HepG2 (cell line): Measurements from ENCODE around the gene CACNG1. TPM values are rescaled to one million over a fixed set of nuclear protein-coding genes. Genes with fewer than 3 reads are reported as not detected.
"Not testable (repeated sequence)": the region's sequence is repeated elsewhere in the genome, so short reads cannot be mapped to it uniquely, and the experiment has no call there.

Source experiments
- ATAC-seq: fragments of 200-7000 bp; cut with Tn5 transposase; 3 replicates; pipeline ENCODE4 v1.9.1; 2020; ENCODE audit warnings: mild to moderate bottlenecking, moderate library complexity
- BruUV-seq: library from RNA; stranded (reverse); fragments of 400-500 nt; replicated peaks from 2 replicates; lab custom pipeline; 2021; lab: Mats Ljungman, UMichigan
- CTCF ChIA-PET: fragments of 300-600 bp; formaldehyde crosslinking; extraction: SDS; loops from one replicate; lab custom pipeline; 2021; ENCODE audit warnings: low total read pairs, inconsistent platforms, low intra/inter-chr PET ratio; lab: Yijun Ruan, JAX
- POLR2A ChIA-PET: fragments of 350-600 bp; sonication (Branson Sonifier 250); formaldehyde crosslinking; loops from one replicate; lab custom pipeline; 2020; ENCODE audit warnings: antibody characterized with exemption, inconsistent platforms; lab: Yijun Ruan, JAX
- DNase-seq: peaks from one replicate; pipeline ENCODE4 v3.0.0-alpha.2; 2015; ENCODE audit warnings: low spot score
- FAIRE-seq: peaks from 3 replicates; lab custom pipeline; 2011; peaks lifted over from hg19 to GRCh38; lab: Jason Lieb, UNC
- H2AFZ ChIP-seq: one replicate; pipeline ENCODE4 v1.6.1; 2011; ENCODE audit warnings: low read length, inconsistent platforms
- H3K27ac ChIP-seq: fragments of 300-600 bp; 3 replicates; pipeline ENCODE4 v1.8.0; 2011; ENCODE audit warnings: mixed run types, mild to moderate bottlenecking, mixed read lengths, low read length, inconsistent platforms; ENCODE audit not compliant: insufficient read depth; ENCODE audit errors: extremely low read length
- H3K27me3 ChIP-seq, 2 experiments: fragments of 200-600 bp in 1 of 2; 2 replicates in 1 of 2; 3 replicates in 1 of 2; pipeline versions ENCODE4 v1.6.0 to v1.8.0; 2011; ENCODE audit warnings: low read length in 2 of 2, mild to moderate bottlenecking in 2 of 2, moderate library complexity in 2 of 2, inconsistent platforms in 1 of 2; ENCODE audit not compliant: insufficient read depth in 2 of 2, control insufficient read depth in 1 of 2
- H3K36me3 ChIP-seq, 2 experiments: fragments of 200-600 bp in 1 of 2; replicated peaks in 1 of 2; 2 replicates in 1 of 2; 3 replicates in 1 of 2; pipeline versions ENCODE4 v1.5.1 to v1.8.0; 2011; ENCODE audit warnings: low read length in 2 of 2, inconsistent platforms in 1 of 2; ENCODE audit not compliant: insufficient read depth in 2 of 2, control insufficient read depth in 1 of 2
- H3K4me1 ChIP-seq: 2 replicates; pipeline ENCODE4 v1.5.1; 2012; ENCODE audit warnings: low read length, inconsistent platforms; ENCODE audit not compliant: insufficient read depth
- H3K4me2 ChIP-seq: 2 replicates; pipeline ENCODE4 v1.6.0; 2011; ENCODE audit warnings: low read depth, low read length, inconsistent platforms
- H3K4me3 ChIP-seq, 3 experiments: fragments of 200-600 bp in 1 of 3; sonication (generic), shearing (Covaris generic) in 1 of 3; replicated peaks in 1 of 3; 2 replicates each; pipeline ENCODE4 v1.5.1; 2011 to 2016; ENCODE audit warnings: low read length in 3 of 3, inconsistent platforms in 2 of 3, low read depth in 2 of 3, mild to moderate bottlenecking in 2 of 3, control low read depth in 1 of 3, mixed read lengths in 1 of 3; ENCODE audit not compliant: insufficient read depth in 1 of 3
- H3K79me2 ChIP-seq: one replicate; pipeline ENCODE4 v1.6.1; 2011; ENCODE audit warnings: low read length, inconsistent platforms; ENCODE audit not compliant: insufficient read depth
- H3K9ac ChIP-seq: 2 replicates; pipeline ENCODE4 v1.6.0; 2011; ENCODE audit warnings: mild to moderate bottlenecking, low read depth, low read length, inconsistent platforms; ENCODE audit not compliant: insufficient read depth
- H3K9me3 ChIP-seq: 2 replicates; pipeline ENCODE4 v1.5.1; 2012; ENCODE audit warnings: mild to moderate bottlenecking, low read length
- H4K20me1 ChIP-seq: 2 replicates; pipeline ENCODE4 v1.6.0; 2011; ENCODE audit warnings: inconsistent platforms, mild to moderate bottlenecking, low read length, moderate library complexity; ENCODE audit not compliant: insufficient read depth
- FOSL1 ChIP-seq: sonication (generic); formaldehyde crosslinking; IDR thresholded peaks from 2 replicates; pipeline ENCODE4 v1.9.0; 2021; ENCODE audit warnings: missing genetic modification reagents, borderline replicate concordance
- MED1 ChIP-seq: sonication (generic); formaldehyde crosslinking; IDR thresholded peaks from 2 replicates; pipeline ENCODE4 v1.4.0; 2020; ENCODE audit warnings: missing genetic modification reagents
- NONO ChIP-seq, 2 experiments: fragments of 450-650 bp in 1 of 2; sonication (generic) in 1 of 2; formaldehyde crosslinking in 1 of 2; IDR thresholded peaks in 1 of 2; conservative IDR thresholded peaks in 1 of 2; 2 replicates each; pipeline versions ENCODE4 v1.6.1 to v1.8.0; 2017 to 2022; ENCODE audit warnings: mild to moderate bottlenecking in 1 of 2, missing genetic modification reagents in 1 of 2, moderate library complexity in 1 of 2
- ZC3H4 ChIP-seq: sonication (generic); formaldehyde crosslinking; IDR thresholded peaks from 2 replicates; pipeline ENCODE4 v1.4.0; 2020; ENCODE audit warnings: missing genetic modification reagents, borderline replicate concordance
- WGBS: methylation state at CpG from one replicate; pipeline ENCODE4 v1.1.6; 2017; ENCODE audit warnings: low lambda C conversion rate; 5-methylcytosine and 5-hydroxymethylcytosine counted together
- in situ Hi-C: cut with HindIII; loops from 2 replicates; pipeline ENCODE4 v1.10.0; 2017; ENCODE audit warnings: low pct_unique_long_range_greater_than_20kb; ENCODE audit not compliant: extremely low pct_ligation_motif_present
- intact Hi-C: fragments of 100-400 bp; cut with micrococcal nuclease; formaldehyde crosslinking; loops from one replicate; pipeline ENCODE4 v1.10.0; 2022; ENCODE audit not compliant: unreplicated experiment
- polyA plus RNA-seq, 8 experiments: library from polyadenylated mRNA; depleted of rRNA in 3 of 8; stranded (reverse) in 7 of 8; unstranded in 1 of 8; fragments of >200 nt; fragmentation: Illumina TruSeq in 4 of 8; extraction: Trizol in 4 of 8; gene quantifications; 2 replicates each; pipeline versions ENCODE4 v1.2.1 to v1.2.3, GENCODE V29; 2011 to 2016; ENCODE audit warnings: low read depth in 4 of 8, missing spikeins in 1 of 8, mixed read lengths in 1 of 8; ENCODE audit not compliant: insufficient read depth in 1 of 8
- total RNA-seq, 5 experiments: library from RNA; depleted of rRNA; stranded (reverse); fragments of >200 nt; fragmentation: Illumina TruSeq; extraction: Trizol; gene quantifications; 2 replicates each; pipeline ENCODE4 v1.2.3, GENCODE V29; 2016; ENCODE audit warnings: low read depth in 1 of 5

The CACNG1 gene
- total and polyA plus RNA-seq, 2 of the 13 experiments (the other 11 are each of a cell fraction or from before 2014, with no cell fraction given): not detected

GRCh38 chr17:67092291-67092690 lies 47.9 kb downstream of the CACNG1 start:
- no peak for TF ChIP-seq FOSL1 (CRISPR knock-in tag)
- no peak for TF ChIP-seq MED1 (CRISPR knock-in tag)
- no peak for TF ChIP-seq NONO (IDR thresholded peaks at IDR 0.05)
- no peak for TF ChIP-seq NONO (CRISPR knock-in tag; conservative IDR thresholded peaks at IDR 0.05)
- TF ChIP-seq ZC3H4: no peak
- POLR2A ChIA-PET: no interaction called here
- intact Hi-C loops: no loop called here
- CTCF ChIA-PET: no interaction called here
- H3K9me3 ChIP-seq: peaks cover 9% of the 10 kb centered on the region; the same call in 1 of the 2 replicates
- WGBS: 96% methylated on average over 5 of the region's 5 CpGs
- peaks cover 12 to 41% of the 10 kb centered on the region in 2 experiments for H3K36me3 ChIP-seq
- H3K27me3 ChIP-seq: no peaks in the 10 kb centered on the region
- no peak overlapping the region for H3K27ac ChIP-seq
- no peak for FAIRE-seq
- no peak overlapping the region for H3K4me3 ChIP-seq
- no peak for ATAC-seq
- H3K4me1 ChIP-seq: peaks cover 25% of the 10 kb centered on the region
- no peak for DNase-seq
- peaks cover 5% of the 10 kb centered on the region; the same call in 1 of the 2 replicates for H4K20me1 ChIP-seq
- no peak overlapping the region for H3K4me2 ChIP-seq
- in situ Hi-C loops: no loop called here
- H3K79me2 ChIP-seq: peaks cover 5% of the 10 kb centered on the region
- H3K9ac ChIP-seq: no peak overlapping the region
- H2AFZ ChIP-seq: no peak overlapping the region
- BruUV-seq: no TSS peak

GRCh38 chr17:67092710-67093109 lies 48.4 kb downstream of the CACNG1 start:
- H4K20me1 ChIP-seq, POLR2A ChIA-PET, in situ Hi-C loops, CTCF ChIA-PET, H3K27me3 ChIP-seq, H3K4me3 ChIP-seq, H3K4me2 ChIP-seq, H3K27ac ChIP-seq, DNase-seq, BruUV-seq, H3K79me2 ChIP-seq, FAIRE-seq, intact Hi-C loops, H3K9me3 ChIP-seq, H2AFZ ChIP-seq, ATAC-seq, H3K9ac ChIP-seq: not testable (repeated sequence)
- Histone ChIP-seq H3K36me3 (peaks cover 12 to 38% of the 10 kb centered on the region in 2 experiments), H3K4me1 (peaks cover 25% of the 10 kb centered on the region)
- 97% methylated on average over 7 of the region's 7 CpGs for WGBS
